ENCODE results near the gene EIF2AK3. TPM values are rescaled to one million over a fixed set of nuclear protein-coding genes. Genes with fewer than 3 reads are reported as not detected.
"Not testable (repeated sequence)": the region's sequence is repeated elsewhere in the genome, so short reads cannot be mapped to it uniquely, and the experiment has no call there.

EIF2AK3 gene
- total RNA-seq, 2 experiments from 2014 or later = 14.9 to 17.4 TPM

DNA sequence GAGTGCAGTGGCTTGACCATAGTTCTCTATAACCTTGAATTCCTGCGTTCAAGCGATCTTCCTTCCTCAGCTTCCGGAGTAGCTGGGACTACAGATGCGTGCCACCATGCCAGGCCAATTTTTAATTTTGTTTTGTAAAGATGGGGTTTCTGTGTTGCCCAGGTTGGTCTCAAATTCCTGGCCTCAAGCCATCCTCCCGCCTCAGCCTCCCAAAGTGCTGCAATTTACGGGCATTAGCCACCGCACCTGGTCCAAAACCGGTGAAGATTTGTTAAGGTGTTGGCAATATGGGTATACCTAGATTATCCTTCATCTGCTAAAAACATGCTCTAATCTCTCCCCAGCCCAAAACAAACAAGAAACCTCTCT, 1.3 kb upstream of the EIF2AK3 start:
- ChIA-PET CTCF (interaction anchor here (1.3 to 3.7 kb wide), 2 partner anchors 42 to 63 kb away, joined by 4 to 20 read pairs; partner anchors contain the start of gene RPIA), POLR2A (interaction anchor here (1.0 to 2.2 kb wide), 3 partner anchors 9 to 38 kb away, joined by 3 to 11 read pairs (median 3); no protein-coding TSS in a partner anchor)
- H3K27me3 Mint-ChIP-seq = no peaks in the 10 kb centered on the region
- no peak for DNase-seq
- H3K4me1 Mint-ChIP-seq (ENCODE audit: low read depth) = peaks cover 4% of the 10 kb centered on the region
- H3K27ac Mint-ChIP-seq = no peak overlapping the region
- ATAC-seq = no peak
- TF ChIP-seq, protein P1, sequence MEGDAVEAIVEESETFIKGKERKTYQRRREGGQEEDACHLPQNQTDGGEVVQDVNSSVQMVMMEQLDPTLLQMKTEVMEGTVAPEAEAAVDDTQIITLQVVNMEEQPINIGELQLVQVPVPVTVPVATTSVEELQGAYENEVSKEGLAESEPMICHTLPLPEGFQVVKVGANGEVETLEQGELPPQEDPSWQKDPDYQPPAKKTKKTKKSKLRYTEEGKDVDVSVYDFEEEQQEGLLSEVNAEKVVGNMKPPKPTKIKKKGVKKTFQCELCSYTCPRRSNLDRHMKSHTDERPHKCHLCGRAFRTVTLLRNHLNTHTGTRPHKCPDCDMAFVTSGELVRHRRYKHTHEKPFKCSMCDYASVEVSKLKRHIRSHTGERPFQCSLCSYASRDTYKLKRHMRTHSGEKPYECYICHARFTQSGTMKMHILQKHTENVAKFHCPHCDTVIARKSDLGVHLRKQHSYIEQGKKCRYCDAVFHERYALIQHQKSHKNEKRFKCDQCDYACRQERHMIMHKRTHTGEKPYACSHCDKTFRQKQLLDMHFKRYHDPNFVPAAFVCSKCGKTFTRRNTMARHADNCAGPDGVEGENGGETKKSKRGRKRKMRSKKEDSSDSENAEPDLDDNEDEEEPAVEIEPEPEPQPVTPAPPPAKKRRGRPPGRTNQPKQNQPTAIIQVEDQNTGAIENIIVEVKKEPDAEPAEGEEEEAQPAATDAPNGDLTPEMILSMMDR (IDR thresholded peaks at IDR 0.05) = no peak
- H3K4me3 Mint-ChIP-seq = no peak overlapping the region
- H3K36me3 Mint-ChIP-seq (ENCODE audit: low read depth) = no peaks in the 10 kb centered on the region
- intact Hi-C loops (cut with micrococcal nuclease) = no loop called here
- no peaks in the 10 kb centered on the region for H3K9me3 Mint-ChIP-seq

DNA sequence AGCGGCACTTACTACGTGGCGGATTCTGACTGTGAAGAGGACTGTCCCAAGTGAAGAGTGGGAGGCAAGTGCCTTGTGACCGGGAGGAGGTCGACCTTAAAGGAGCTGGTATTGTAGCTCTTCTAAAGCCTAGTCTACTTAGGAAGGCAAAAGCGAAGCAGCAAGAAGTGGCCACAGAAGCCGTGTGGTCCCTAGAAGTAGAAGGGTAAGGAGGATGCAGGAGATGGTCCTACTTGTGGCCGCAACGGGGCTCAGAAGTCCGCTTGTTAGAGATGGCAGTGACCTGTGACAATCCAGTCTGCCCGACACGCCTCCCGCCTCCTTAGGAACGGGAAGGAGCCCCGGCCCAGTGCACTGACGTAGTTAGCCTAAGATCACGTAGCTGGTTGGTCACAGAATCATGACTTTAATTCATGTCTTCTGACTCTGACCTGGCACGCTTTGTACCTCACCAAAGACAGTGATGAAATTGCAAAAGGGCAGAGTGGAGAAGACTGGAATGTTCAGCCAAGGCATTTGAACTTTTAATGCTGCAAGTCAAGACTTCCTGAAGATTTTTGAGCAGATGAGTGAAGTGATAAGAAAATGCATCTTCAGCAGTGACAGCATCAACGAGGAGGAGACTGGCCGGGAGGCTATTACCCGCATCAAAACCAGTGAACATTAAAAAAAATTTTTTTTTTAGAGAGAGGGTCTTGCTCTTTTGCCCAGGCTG, 749 bp upstream of the EIF2AK3 start:
- POLR2A ChIA-PET = interaction anchor here (0.8 to 3.2 kb wide), 4 partner anchors 27 to 64 kb away, joined by 3 to 14 read pairs (median 8); partner anchors contain the start of gene RPIA
- no peaks in the 10 kb centered on the region for H3K27me3 Mint-ChIP-seq
- no peak overlapping the region for H3K27ac Mint-ChIP-seq
- DNase-seq (peak; percentile 96), ATAC-seq (peak; percentile 61)
- no peak overlapping the region for H3K4me3 Mint-ChIP-seq
- peaks cover 4% of the 10 kb centered on the region for H3K4me1 Mint-ChIP-seq (ENCODE audit: low read depth)
- no peaks in the 10 kb centered on the region for H3K9me3 Mint-ChIP-seq
- intact Hi-C loops (cut with micrococcal nuclease) = no loop called here
- H3K36me3 Mint-ChIP-seq (ENCODE audit: low read depth) = no peaks in the 10 kb centered on the region
- CTCF ChIA-PET = interaction anchor here (1.3 to 3.7 kb wide), 3 partner anchors 11 to 64 kb away, joined by 3 to 20 read pairs (median 4); partner anchors contain the start of gene RPIA
- TF ChIP-seq, protein P1 (IDR thresholded peaks at IDR 0.05) = no peak

DNA sequence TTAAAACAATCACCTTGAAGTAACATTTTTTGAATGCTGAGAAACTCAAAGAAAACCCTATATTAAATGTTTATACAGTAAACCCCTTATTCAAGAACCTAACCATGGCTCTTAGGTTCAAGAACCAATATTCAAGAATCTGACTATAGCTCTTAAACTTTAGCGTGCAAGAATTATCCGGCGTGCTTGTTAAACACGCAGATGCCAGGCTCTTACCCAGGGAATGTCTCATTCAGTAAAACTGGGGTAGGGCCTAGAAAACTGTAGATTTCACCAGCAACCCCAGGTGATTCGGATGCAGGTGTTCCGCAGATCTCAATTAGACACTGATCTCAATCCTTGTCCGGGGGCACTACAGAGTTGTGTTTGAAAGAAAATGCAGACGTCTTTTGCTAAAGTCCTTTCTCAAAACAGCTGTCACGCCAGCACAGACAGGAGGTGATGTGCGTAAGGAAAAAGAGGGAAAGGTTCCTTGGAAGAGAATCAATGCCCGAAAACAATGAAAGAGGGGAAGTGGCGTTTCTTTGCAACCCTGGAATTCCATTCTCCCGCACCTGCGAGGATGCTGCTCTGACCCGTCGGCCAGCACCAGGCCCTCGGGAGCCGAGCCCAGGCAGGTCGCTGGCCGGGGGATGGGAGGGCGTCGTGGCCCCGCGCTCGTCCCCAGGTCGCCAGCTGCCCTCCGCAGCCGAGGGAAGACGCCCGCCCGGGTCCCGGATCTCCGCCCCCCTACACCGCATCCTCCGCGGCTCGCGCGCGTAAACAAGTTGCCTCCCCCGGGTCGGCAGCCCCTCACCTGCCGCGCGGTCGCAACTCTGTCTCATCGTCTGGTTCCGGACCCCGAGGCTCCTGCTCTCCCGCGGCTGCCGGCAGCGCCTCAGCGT, 851 bp downstream of the EIF2AK3 start:
- peak; percentile 67 for DNase-seq
- Mint-ChIP-seq H3K27me3 (no peaks in the 10 kb centered on the region), H3K4me3 (peak overlapping the region; percentile 92), H3K36me3 (ENCODE audit: low read depth) (no peaks in the 10 kb centered on the region), H3K4me1 (ENCODE audit: low read depth) (peaks cover 8% of the 10 kb centered on the region), H3K9me3 (no peaks in the 10 kb centered on the region), H3K27ac (peak overlapping the region; percentile 94)
- POLR2A ChIA-PET = interaction anchor here (1.0 to 3.2 kb wide), 6 partner anchors 10 to 66 kb away, joined by 3 to 14 read pairs (median 4); partner anchors contain the start of gene RPIA
- no peak for ATAC-seq
- CTCF ChIA-PET = interaction anchor here (1.0 to 3.7 kb wide), 2 partner anchors 36 to 44 kb away, joined by 3 to 20 read pairs; no protein-coding TSS in a partner anchor
- intact Hi-C loops (cut with micrococcal nuclease) = no loop called here
- TF ChIP-seq, protein P1 (IDR thresholded peaks at IDR 0.05) = no peak

DNA sequence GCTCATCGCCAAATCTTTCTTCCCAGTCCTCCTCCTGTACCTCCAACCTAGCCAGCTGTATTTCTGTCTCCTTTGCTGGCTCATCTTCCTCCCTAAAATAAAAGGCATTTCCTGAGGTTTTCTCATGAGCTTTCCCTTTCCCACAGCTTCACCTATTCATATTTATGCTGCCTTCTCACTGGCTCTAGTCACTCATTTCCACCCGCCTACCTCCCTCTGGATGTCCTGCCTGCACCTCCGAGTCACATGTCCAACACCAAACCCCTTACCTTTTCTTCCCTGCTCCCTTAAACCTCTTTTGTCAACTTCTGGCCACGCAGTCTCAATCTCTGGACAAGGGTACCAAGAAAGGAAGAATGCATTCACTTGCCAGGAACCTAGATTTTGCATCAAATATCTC, 2.8 kb downstream of the EIF2AK3 start:
- ChIA-PET CTCF (no interaction called here), POLR2A (no interaction called here)
- DNase-seq = no peak
- no peaks in the 10 kb centered on the region for H3K36me3 Mint-ChIP-seq (ENCODE audit: low read depth)
- intact Hi-C loops (cut with micrococcal nuclease) = no loop called here
- ATAC-seq = no peak
- TF ChIP-seq, protein P1 (IDR thresholded peaks at IDR 0.05) = no peak
- no peak overlapping the region for H3K4me3 Mint-ChIP-seq
- H3K4me1 Mint-ChIP-seq (ENCODE audit: low read depth) = peaks cover 19% of the 10 kb centered on the region
- H3K9me3 Mint-ChIP-seq = no peaks in the 10 kb centered on the region
- H3K27ac Mint-ChIP-seq = no peak overlapping the region
- no peaks in the 10 kb centered on the region for H3K27me3 Mint-ChIP-seq

DNA sequence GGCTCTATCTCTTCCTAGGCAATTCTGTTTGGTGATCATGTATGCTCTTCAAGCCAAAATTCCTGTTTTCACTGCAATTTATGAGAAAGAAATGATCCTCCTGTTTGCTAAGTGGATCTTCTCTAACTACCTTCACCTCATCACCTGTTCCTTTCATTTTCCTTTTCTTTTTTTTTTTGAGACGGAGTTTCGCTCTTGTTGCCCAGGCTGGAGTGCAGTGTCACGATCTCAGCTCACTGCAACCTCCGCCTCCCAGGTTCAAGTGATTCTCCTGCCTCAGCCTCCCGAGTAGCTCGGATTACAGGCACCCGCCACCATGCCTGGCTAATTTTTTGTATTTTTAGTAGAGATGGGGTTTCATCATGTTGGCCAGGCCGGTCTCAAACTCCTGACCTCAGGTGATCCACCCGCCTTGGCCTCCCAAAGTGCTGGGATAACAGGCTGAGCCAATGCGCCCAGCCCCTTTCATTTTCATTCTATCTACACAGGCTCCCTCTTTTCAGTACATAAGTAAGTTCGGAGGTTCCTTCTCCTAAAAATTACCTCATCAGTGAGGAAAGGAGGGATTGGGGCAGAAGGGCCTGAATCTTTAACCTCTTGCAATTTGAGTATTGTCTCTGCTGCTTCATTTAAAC, 3.3 kb downstream of the EIF2AK3 start:
- CTCF ChIA-PET = interaction anchor here (1.0 to 2.3 kb wide), 2 partner anchors 46 to 68 kb away, joined by 3 to 4 read pairs; partner anchors contain the start of gene RPIA
- H3K27me3 Mint-ChIP-seq; POLR2A ChIA-PET; H3K4me3 Mint-ChIP-seq; ATAC-seq; intact Hi-C loops (cut with micrococcal nuclease); H3K27ac Mint-ChIP-seq; DNase-seq; H3K36me3 Mint-ChIP-seq (ENCODE audit: low read depth); H3K9me3 Mint-ChIP-seq: not testable (repeated sequence)
- H3K4me1 Mint-ChIP-seq (ENCODE audit: low read depth) = peaks cover 22% of the 10 kb centered on the region

Measured in activated CD8-positive, alpha-beta T cell treated with anti-CD3 and anti-CD28 coated beads for 36 hours (primary cell).